IMR-90 (cell line): ENCODE measurements around the gene NAV2. TPM values are rescaled to one million over a fixed set of nuclear protein-coding genes. Genes with fewer than 3 reads are reported as not detected.

ENCODE experiments used
- ATAC-seq: fragments of 200-7000 bp; cut with Tn5 transposase; 2 replicates; pipeline ENCODE4 v1.9.1; 2020; ENCODE audit warnings: low read depth, mild to moderate bottlenecking, moderate library complexity
- BruUV-seq: library from RNA; stranded (reverse); fragments of 400-500 nt; replicated peaks from 2 replicates; lab custom pipeline; 2021; lab: Mats Ljungman, UMichigan
- CTCF ChIA-PET: fragments of 300-600 bp; formaldehyde crosslinking; extraction: SDS; loops from one replicate; lab custom pipeline; 2021; ENCODE audit warnings: antibody characterized with exemption; lab: Yijun Ruan, JAX
- POLR2A ChIA-PET: fragments of 300-600 bp; sonication (Branson Sonifier 250); formaldehyde crosslinking; loops from one replicate; lab custom pipeline; 2022; ENCODE audit warnings: antibody characterized with exemption; ENCODE audit not compliant: unreplicated experiment; lab: Charles Lee
- DNase-seq: peaks from one replicate; pipeline ENCODE4 v3.0.0; 2013
- H2AFZ ChIP-seq: replicated peaks from 2 replicates; pipeline ENCODE3; 2013; ENCODE audit warnings: low read length, mild to moderate bottlenecking; ENCODE audit not compliant: poor library complexity
- H2AK5ac ChIP-seq: 2 replicates; pipeline ENCODE4 v1.6.1; 2013; ENCODE audit warnings: low read depth, low read length, inconsistent platforms
- H2AK9ac ChIP-seq: replicated peaks from 2 replicates; pipeline ENCODE3; 2013; ENCODE audit warnings: mild to moderate bottlenecking, low read depth, low read length, moderate library complexity; ENCODE audit not compliant: poor library complexity
- H2BK120ac ChIP-seq: 2 replicates; pipeline ENCODE4 v1.6.1; 2013; ENCODE audit warnings: low read depth, low read length, inconsistent platforms
- H2BK15ac ChIP-seq: 3 replicates; pipeline ENCODE4 v1.6.1; 2013; ENCODE audit warnings: low read depth, low read length, inconsistent platforms
- H2BK20ac ChIP-seq: 2 replicates; pipeline ENCODE4 v1.6.1; 2013; ENCODE audit warnings: low read depth, mild to moderate bottlenecking, inconsistent platforms, low read length, moderate library complexity
- H2BK5ac ChIP-seq: 2 replicates; pipeline ENCODE4 v1.6.1; 2013; ENCODE audit warnings: mild to moderate bottlenecking, low read depth, low read length, inconsistent platforms; ENCODE audit not compliant: poor library complexity, severe bottlenecking
- H3K14ac ChIP-seq: replicated peaks from 2 replicates; pipeline ENCODE4 v1.6.1; 2013; ENCODE audit warnings: low read depth, low read length, inconsistent platforms
- H3K18ac ChIP-seq: 2 replicates; pipeline ENCODE4 v1.6.1; 2013; ENCODE audit warnings: low read depth, low read length, control low read depth
- H3K23ac ChIP-seq: 2 replicates; pipeline ENCODE4 v1.6.1; 2013; ENCODE audit warnings: low read depth, low read length, inconsistent platforms
- H3K27ac ChIP-seq: 2 replicates; pipeline ENCODE4 v1.5.1; 2013; ENCODE audit warnings: mild to moderate bottlenecking, control low read depth, low read length; ENCODE audit not compliant: insufficient read depth
- H3K27me3 ChIP-seq: 2 replicates; pipeline ENCODE4 v1.6.1; 2013; ENCODE audit warnings: low read length; ENCODE audit not compliant: control insufficient read depth, insufficient read depth
- H3K36me3 ChIP-seq: 2 replicates; pipeline ENCODE4 v1.6.1; 2013; ENCODE audit warnings: low read length, mixed read lengths; ENCODE audit not compliant: control insufficient read depth, insufficient read depth
- H3K4ac ChIP-seq: 2 replicates; pipeline ENCODE4 v1.6.1; 2013; ENCODE audit warnings: low read depth, low read length, inconsistent platforms
- H3K4me1 ChIP-seq: 2 replicates; pipeline ENCODE4 v1.6.1; 2013; ENCODE audit warnings: low read length, mixed read lengths; ENCODE audit not compliant: control insufficient read depth, insufficient read depth
- H3K4me2 ChIP-seq: 2 replicates; pipeline ENCODE4 v1.6.1; 2013; ENCODE audit warnings: low read depth, mild to moderate bottlenecking, control low read depth, low read length, moderate library complexity
- H3K4me3 ChIP-seq: 2 replicates; pipeline ENCODE4 v1.5.1; 2013; ENCODE audit warnings: low read depth, mild to moderate bottlenecking, control low read depth, low read length, moderate library complexity; ENCODE audit not compliant: insufficient read depth
- H3K56ac ChIP-seq: 2 replicates; pipeline ENCODE4 v1.6.1; 2013; ENCODE audit warnings: low read length, inconsistent platforms; ENCODE audit not compliant: insufficient read depth; ENCODE audit errors: extremely low read depth
- H3K79me1 ChIP-seq, 2 experiments: 2 replicates each; pipeline ENCODE4 v1.6.1; 2013; ENCODE audit warnings: low read length in 2 of 2, inconsistent platforms in 1 of 2, low read depth in 1 of 2
- H3K9ac ChIP-seq: 2 replicates; pipeline ENCODE4 v1.6.1; 2013; ENCODE audit warnings: low read depth, low read length, control low read depth
- H3K9me1 ChIP-seq: 2 replicates; pipeline ENCODE4 v1.6.1; 2013; ENCODE audit warnings: low read length, inconsistent platforms; ENCODE audit not compliant: insufficient read depth
- H3K9me3 ChIP-seq: 2 replicates; pipeline ENCODE4 v1.6.1; 2013; ENCODE audit warnings: low read length; ENCODE audit not compliant: control insufficient read depth, insufficient read depth
- H4K20me1 ChIP-seq: 2 replicates; pipeline ENCODE4 v1.6.1; 2013; ENCODE audit warnings: low read length, inconsistent platforms; ENCODE audit not compliant: insufficient read depth
- H4K5ac ChIP-seq: 2 replicates; pipeline ENCODE4 v1.6.1; 2013; ENCODE audit warnings: mild to moderate bottlenecking, low read depth, low read length, control low read depth
- H4K8ac ChIP-seq, 2 experiments: 2 replicates each; pipeline ENCODE4 v1.6.1; 2013; ENCODE audit warnings: low read depth in 2 of 2, low read length in 2 of 2, control low read depth in 1 of 2, inconsistent platforms in 1 of 2
- H4K91ac ChIP-seq: 2 replicates; pipeline ENCODE4 v1.6.1; 2013; ENCODE audit warnings: low read depth, low read length, inconsistent platforms; ENCODE audit not compliant: insufficient read depth
- CEBPB ChIP-seq: IDR thresholded peaks from 2 replicates; pipeline ENCODE4 v1.6.1; 2012; ENCODE audit warnings: low read depth, low read length, improper control_type of control experiment
- CHD1 ChIP-seq: IDR thresholded peaks from 2 replicates; pipeline ENCODE4 v1.6.1; 2012; ENCODE audit warnings: low read depth, low read length, improper control_type of control experiment
- ELK1 ChIP-seq: fragments of 150-350 bp; IDR thresholded peaks from 2 replicates; pipeline ENCODE4 v1.6.1; 2016; ENCODE audit warnings: low read depth, mild to moderate bottlenecking, low read length, moderate library complexity, borderline replicate concordance
- MAFK ChIP-seq: IDR thresholded peaks from 2 replicates; pipeline ENCODE4 v1.6.1; 2012; ENCODE audit warnings: low read depth, low read length, improper control_type of control experiment
- NFE2L2 ChIP-seq: fragments of 150-350 bp; IDR thresholded peaks from 2 replicates; pipeline ENCODE4 v1.6.1; 2016; ENCODE audit warnings: low read depth, mild to moderate bottlenecking, low read length
- RCOR1 ChIP-seq: IDR thresholded peaks from 2 replicates; pipeline ENCODE4 v1.6.1; 2012; ENCODE audit warnings: mild to moderate bottlenecking, low read length, improper control_type of control experiment; ENCODE audit not compliant: insufficient replicate concordance
- SMC3 ChIP-seq: fragments of 150-350 bp; IDR thresholded peaks from 2 replicates; pipeline ENCODE4 v1.6.1; 2016; ENCODE audit warnings: low read depth, mild to moderate bottlenecking, antibody characterized with exemption, low read length, moderate library complexity
- WGBS, 2 experiments: methylation state at CpG; one replicate each; pipeline versions ENCODE4 v1.1.5 to v1.1.7; 2013; ENCODE audit warnings: missing lambda C conversion rate in 2 of 2; ENCODE audit not compliant: insufficient read length in 1 of 2; ENCODE audit errors: extremely low coverage in 2 of 2; 5-methylcytosine and 5-hydroxymethylcytosine counted together
- dilution Hi-C: fragments of 300-500 bp; cut with HindIII; formaldehyde crosslinking; loops from one replicate; pipeline ENCODE4 v1.14.3; 2018; ENCODE audit warnings: low sequenced_read_pairs; ENCODE audit not compliant: unreplicated experiment
- in situ Hi-C: fragments of 300-500 bp; cut with MboI; formaldehyde crosslinking; loops from 3 replicates; pipeline ENCODE4 v1.14.3; 2019; ENCODE audit warnings: low sequenced_read_pairs, inconsistent platforms, mixed read lengths
- intact Hi-C: fragments of 100-400 bp; cut with micrococcal nuclease; formaldehyde crosslinking; loops from 2 replicates; pipeline ENCODE4 v1.10.0; 2022
- polyA plus RNA-seq, 3 experiments: library from polyadenylated mRNA; depleted of rRNA; stranded (reverse); fragments of >200 nt; gene quantifications; 2 replicates each; pipeline ENCODE4 v1.2.3, GENCODE V29; 2012; ENCODE audit warnings: low replicate concordance in 1 of 3
- total RNA-seq: library from RNA; depleted of rRNA; stranded (reverse); fragments of >200 nt; gene quantifications from 2 replicates; pipeline ENCODE4 v1.2.3, GENCODE V29; 2012

NAV2 gene
- total and polyA plus RNA-seq, 2 of the 4 experiments (the other 2 are of a cell fraction), result 4.5 to 12.6 TPM

GRCh38 chr11:19921976-19922688 is 209.5 kb downstream of the NAV2 start:
- BruUV-seq, result no TSS peak
- peaks cover 26 to 29% of the 10 kb centered on the region in 2 experiments; a peak in 3 of 4 replicates for H3K79me1 ChIP-seq
- H4K5ac ChIP-seq, result no peak overlapping the region
- ChIA-PET CTCF (interaction anchor here (0.9 kb wide), 1 partner anchor 358 kb away, joined by 3 read pairs; no protein-coding TSS in a partner anchor), POLR2A (no interaction called here)
- in situ Hi-C loops (no loop called here), intact Hi-C loops (no loop called here), dilution Hi-C loops (no loop called here)
- no peak overlapping the region for H2BK5ac ChIP-seq
- DNase-seq, result no peak
- H2AK5ac ChIP-seq, result no peak overlapping the region
- no peak for ATAC-seq
- 0 out of 2 replicates have a peak, but pooled peaks cover 2% of the 10 kb centered on the region for H3K36me3 ChIP-seq
- H3K14ac ChIP-seq, result no peak overlapping the region
- no peak overlapping the region; the same call in 1 of the 2 replicates for H3K18ac ChIP-seq
- peak overlapping the region; percentile 39; the same call in 1 of the 2 replicates for H3K4ac ChIP-seq
- H3K9me3 ChIP-seq, result no peaks in the 10 kb centered on the region
- no peaks in the 10 kb centered on the region for H3K27me3 ChIP-seq
- no peak overlapping the region for H3K4me2 ChIP-seq
- peaks cover 9% of the 10 kb centered on the region for H3K9me1 ChIP-seq
- H4K8ac ChIP-seq, result no peak overlapping the region
- no peak overlapping the region for H3K23ac ChIP-seq
- H4K91ac ChIP-seq, result no peak overlapping the region
- no peak overlapping the region for H2AFZ ChIP-seq
- no peak overlapping the region for H3K4me3 ChIP-seq
- no peak overlapping the region for H3K56ac ChIP-seq
- H2BK120ac ChIP-seq, result peak overlapping the region; percentile 22; the same call in 1 of the 2 replicates
- TF ChIP-seq MAFK (no peak), CEBPB (no peak), SMC3 (no peak), ELK1 (no peak), RCOR1 (no peak), NFE2L2 (no peak), CHD1 (no peak)
- 0 out of 2 replicates have a peak, but pooled peaks cover 5% of the 10 kb centered on the region for H4K20me1 ChIP-seq
- H3K9ac ChIP-seq, result no peak overlapping the region
- H2AK9ac ChIP-seq, result no peak overlapping the region
- H3K27ac ChIP-seq, result no peak overlapping the region
- peaks cover 13% of the 10 kb centered on the region for H3K4me1 ChIP-seq
- WGBS, 2 experiments, result no CpG with 5 or more reads among the region's 3 CpGs
- peak overlapping the region; percentile 38; the same call in 1 of the 2 replicates for H2BK20ac ChIP-seq
- H2BK15ac ChIP-seq, result 0 out of 3 replicates have a peak overlapping the region, but pooled peaks have one; percentile 11
